GM10248 (cell line): ENCODE data around the gene CSH2.
A peak's percentile ranks its signal among the peaks of the same experiment; 100 is the strongest.

ENCODE experiments used
- CTCF ChIA-PET: fragments of 300-600 bp; sonication (Branson Sonifier 250); formaldehyde crosslinking; extraction: SDS; loops from one replicate; lab custom pipeline; 2021; ENCODE audit warnings: antibody characterized with exemption; lab: Yijun Ruan, JAX
- POLR2A ChIA-PET: fragments of 350-650 bp; sonication (Branson Sonifier 250); formaldehyde crosslinking; extraction: SDS; loops from one replicate; lab custom pipeline; 2020; ENCODE audit warnings: antibody characterized with exemption; lab: Yijun Ruan, JAX
- DNase-seq: peaks from one replicate; pipeline ENCODE4 v3.0.0; 2012; ENCODE audit errors: extremely low spot score
- TF ChIP-seq, protein P1 (sequence below): IDR thresholded peaks from 2 replicates; pipeline ENCODE4 v1.5.1; 2012; ENCODE audit warnings: mild to moderate bottlenecking, low read depth; ENCODE audit errors: extremely low read depth, missing control alignments, control extremely low read depth

The CSH2 gene

GRCh38 chr17:63837480-63837879, 36.0 kb downstream of the CSH2 start:
- POLR2A ChIA-PET = interaction anchor here (0.6 kb wide), 1 partner anchor 658 kb away, joined by 5 read pairs; no protein-coding TSS in a partner anchor
- TF ChIP-seq, protein P1, sequence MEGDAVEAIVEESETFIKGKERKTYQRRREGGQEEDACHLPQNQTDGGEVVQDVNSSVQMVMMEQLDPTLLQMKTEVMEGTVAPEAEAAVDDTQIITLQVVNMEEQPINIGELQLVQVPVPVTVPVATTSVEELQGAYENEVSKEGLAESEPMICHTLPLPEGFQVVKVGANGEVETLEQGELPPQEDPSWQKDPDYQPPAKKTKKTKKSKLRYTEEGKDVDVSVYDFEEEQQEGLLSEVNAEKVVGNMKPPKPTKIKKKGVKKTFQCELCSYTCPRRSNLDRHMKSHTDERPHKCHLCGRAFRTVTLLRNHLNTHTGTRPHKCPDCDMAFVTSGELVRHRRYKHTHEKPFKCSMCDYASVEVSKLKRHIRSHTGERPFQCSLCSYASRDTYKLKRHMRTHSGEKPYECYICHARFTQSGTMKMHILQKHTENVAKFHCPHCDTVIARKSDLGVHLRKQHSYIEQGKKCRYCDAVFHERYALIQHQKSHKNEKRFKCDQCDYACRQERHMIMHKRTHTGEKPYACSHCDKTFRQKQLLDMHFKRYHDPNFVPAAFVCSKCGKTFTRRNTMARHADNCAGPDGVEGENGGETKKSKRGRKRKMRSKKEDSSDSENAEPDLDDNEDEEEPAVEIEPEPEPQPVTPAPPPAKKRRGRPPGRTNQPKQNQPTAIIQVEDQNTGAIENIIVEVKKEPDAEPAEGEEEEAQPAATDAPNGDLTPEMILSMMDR = no peak
- DNase-seq = no peak
- CTCF ChIA-PET = interaction anchor here (0.9 to 1.7 kb wide), 3 partner anchors 9 to 28 kb away, joined by 3 to 4 read pairs (median 3); no protein-coding TSS in a partner anchor

DNA sequence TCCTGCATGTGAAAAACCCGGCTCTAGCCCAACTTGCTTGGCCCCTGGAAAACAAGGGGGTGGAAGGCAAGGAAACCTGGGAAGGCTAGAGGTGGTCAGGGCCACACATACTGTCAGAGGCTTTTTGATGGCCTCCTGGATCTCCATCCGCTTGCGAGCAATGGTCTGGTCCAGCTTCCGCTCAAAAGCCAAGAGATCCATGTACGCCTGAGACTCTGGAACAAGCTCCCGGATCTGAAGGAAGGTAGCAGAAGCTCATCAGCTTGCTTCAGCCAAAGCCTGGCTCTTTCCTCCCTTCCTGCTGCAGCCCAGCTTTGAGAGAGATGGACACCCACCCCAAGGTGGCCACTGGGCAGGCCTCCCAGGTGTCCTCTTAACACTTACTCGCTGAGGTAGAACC, 36.7 kb downstream of the CSH2 start:
- POLR2A ChIA-PET = interaction anchor here (0.6 kb wide), 1 partner anchor 658 kb away, joined by 5 read pairs; no protein-coding TSS in a partner anchor
- DNase-seq = no peak
- CTCF ChIA-PET = interaction anchor here (1.1 to 1.7 kb wide), 2 partner anchors 9 to 12 kb away, joined by 3 to 4 read pairs; no protein-coding TSS in a partner anchor
- TF ChIP-seq, protein P1 = no peak

- ChIA-PET CTCF (interaction anchor here (0.6 to 3.6 kb wide), 13 partner anchors 9 to 210 kb away, joined by 3 to 15 read pairs (median 5); partner anchors contain the start of genes CCDC47 and DDX42), POLR2A (interaction anchor here (0.7 kb wide), 1 partner anchor 310 kb away, joined by 3 read pairs; no protein-coding TSS in a partner anchor)
- no peak for DNase-seq
- TF ChIP-seq, protein P1 = no peak
These were observed 38.2 kb downstream of the CSH2 start for GRCh38 chr17:63835167-63835720.

GRCh38 chr17:63834431-63835166, 38.9 kb downstream of the CSH2 start:
- DNase-seq = peak; percentile 66
- ChIA-PET POLR2A (interaction anchor here (0.7 kb wide), 1 partner anchor 311 kb away, joined by 3 read pairs; no protein-coding TSS in a partner anchor), CTCF (interaction anchor here (0.6 to 3.6 kb wide), 17 partner anchors 8 to 209 kb away, joined by 3 to 15 read pairs (median 5); partner anchors contain the start of genes CCDC47, DDX42 and SMARCD2)
- TF ChIP-seq, protein P1 = peak; percentile 78

- ChIA-PET CTCF (interaction anchor here (1.0 to 3.6 kb wide), 12 partner anchors 9 to 208 kb away, joined by 3 to 15 read pairs (median 6); partner anchors contain the start of genes CCDC47, DDX42 and SMARCD2), POLR2A (interaction anchor here (0.5 to 1.1 kb wide), 2 partner anchors 94 to 137 kb away, joined by 3 read pairs; no protein-coding TSS in a partner anchor)
- TF ChIP-seq, protein P1 = no peak
- no peak for DNase-seq
These were observed 39.6 kb downstream of the CSH2 start for GRCh38 chr17:63833741-63834373.
